Activated B cell treated with CpG ODN at 0.5 μM for 24 hours (primary cell): Measurements from ENCODE around the gene GALNT10. TPM values are rescaled to one million over a fixed set of nuclear protein-coding genes. Genes with fewer than 3 reads are reported as not detected.

Experiments used
- ATAC-seq: fragments of 200-7000 bp; cut with Tn5 transposase; one replicate; pipeline ENCODE4 v1.10.0; 2021; ENCODE audit warnings: low read depth, mild to moderate bottlenecking, moderate library complexity
- CTCF ChIA-PET: fragments of 350-600 bp; sonication (Branson Sonifier 250); formaldehyde crosslinking; loops from one replicate; lab custom pipeline; 2021; ENCODE audit warnings: antibody characterized with exemption; lab: Charles Lee
- POLR2A ChIA-PET: fragments of 350-600 bp; sonication (Branson Sonifier 250); formaldehyde crosslinking; loops from one replicate; lab custom pipeline; 2021; ENCODE audit warnings: antibody characterized with exemption; lab: Charles Lee
- DNase-seq: peaks from one replicate; pipeline ENCODE4 v3.0.0; 2022
- H3K27ac Mint-ChIP-seq: one replicate; pipeline ENCODE4 v1.8.0; 2020; ENCODE audit warnings: mixed read lengths
- H3K27me3 Mint-ChIP-seq: one replicate; pipeline ENCODE4 v1.8.0; 2021; ENCODE audit warnings: mixed read lengths
- H3K36me3 Mint-ChIP-seq: one replicate; pipeline ENCODE4 v1.8.0; 2021; ENCODE audit warnings: low read depth, mixed read lengths
- H3K4me1 Mint-ChIP-seq: one replicate; pipeline ENCODE4 v1.8.0; 2021; ENCODE audit warnings: mixed read lengths
- H3K4me3 Mint-ChIP-seq: one replicate; pipeline ENCODE4 v1.8.0; 2020; ENCODE audit warnings: mild to moderate bottlenecking, mixed read lengths
- H3K9me3 Mint-ChIP-seq: one replicate; pipeline ENCODE4 v1.8.0; 2020; ENCODE audit warnings: mixed read lengths
- intact Hi-C: fragments of 100-400 bp; cut with micrococcal nuclease; formaldehyde crosslinking; loops from one replicate; pipeline ENCODE4 v1.15.1; 2024
- total RNA-seq: library from RNA; stranded (reverse); gene quantifications from 2 replicates; pipeline ENCODE4 v1.2.3, GENCODE V29; 2022
- TF ChIP-seq, protein P1 (sequence below): fragments of 200-600 bp; IDR thresholded peaks from one replicate; pipeline ENCODE4 v1.8.0; 2022; ENCODE audit warnings: antibody characterized with exemption, mild to moderate bottlenecking

GALNT10 gene
- total RNA-seq, 1 donor from 2014 or later, result 41.5 TPM

- intact Hi-C loops, result no loop called here
- no peak for ATAC-seq
These were observed 142.5 kb downstream of the GALNT10 start for GRCh38 chr5:154333016-154333415.

GRCh38 chr5:154334406-154335064 lies 144.0 kb downstream of the GALNT10 start:
- ATAC-seq, result no peak
- Mint-ChIP-seq H3K4me3 (no peak overlapping the region), H3K36me3 (peaks cover 90% of the 10 kb centered on the region), H3K4me1 (peaks cover 4% of the 10 kb centered on the region), H3K27ac (no peak overlapping the region), H3K27me3 (no peaks in the 10 kb centered on the region), H3K9me3 (no peaks in the 10 kb centered on the region)
- ChIA-PET POLR2A (no interaction called here), CTCF (no interaction called here)
- TF ChIP-seq, protein P1, sequence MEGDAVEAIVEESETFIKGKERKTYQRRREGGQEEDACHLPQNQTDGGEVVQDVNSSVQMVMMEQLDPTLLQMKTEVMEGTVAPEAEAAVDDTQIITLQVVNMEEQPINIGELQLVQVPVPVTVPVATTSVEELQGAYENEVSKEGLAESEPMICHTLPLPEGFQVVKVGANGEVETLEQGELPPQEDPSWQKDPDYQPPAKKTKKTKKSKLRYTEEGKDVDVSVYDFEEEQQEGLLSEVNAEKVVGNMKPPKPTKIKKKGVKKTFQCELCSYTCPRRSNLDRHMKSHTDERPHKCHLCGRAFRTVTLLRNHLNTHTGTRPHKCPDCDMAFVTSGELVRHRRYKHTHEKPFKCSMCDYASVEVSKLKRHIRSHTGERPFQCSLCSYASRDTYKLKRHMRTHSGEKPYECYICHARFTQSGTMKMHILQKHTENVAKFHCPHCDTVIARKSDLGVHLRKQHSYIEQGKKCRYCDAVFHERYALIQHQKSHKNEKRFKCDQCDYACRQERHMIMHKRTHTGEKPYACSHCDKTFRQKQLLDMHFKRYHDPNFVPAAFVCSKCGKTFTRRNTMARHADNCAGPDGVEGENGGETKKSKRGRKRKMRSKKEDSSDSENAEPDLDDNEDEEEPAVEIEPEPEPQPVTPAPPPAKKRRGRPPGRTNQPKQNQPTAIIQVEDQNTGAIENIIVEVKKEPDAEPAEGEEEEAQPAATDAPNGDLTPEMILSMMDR, result no peak
- intact Hi-C loops, result no loop called here
- no peak for DNase-seq

More at GRCh38 chr5:154333016-154333415, 142.5 kb downstream of the GALNT10 start:
- DNase-seq, result no peak
- ChIA-PET POLR2A (no interaction called here), CTCF (interaction anchor here (0.9 kb wide), 1 partner anchor 72 kb away, joined by 4 read pairs; no protein-coding TSS in a partner anchor)
- H3K9me3 Mint-ChIP-seq, result no peaks in the 10 kb centered on the region
- no peak overlapping the region for H3K4me3 Mint-ChIP-seq
- no peak overlapping the region for H3K27ac Mint-ChIP-seq
- no peaks in the 10 kb centered on the region for H3K27me3 Mint-ChIP-seq
- peaks cover 87% of the 10 kb centered on the region for H3K36me3 Mint-ChIP-seq
- TF ChIP-seq, protein P1, result no peak
- peaks cover 4% of the 10 kb centered on the region for H3K4me1 Mint-ChIP-seq

GRCh38 chr5:154335065-154335448 lies 144.5 kb downstream of the GALNT10 start:
- Mint-ChIP-seq H3K4me1 (peaks cover 4% of the 10 kb centered on the region), H3K27ac (no peak overlapping the region), H3K4me3 (no peak overlapping the region), H3K9me3 (no peaks in the 10 kb centered on the region), H3K27me3 (no peaks in the 10 kb centered on the region), H3K36me3 (peaks cover 90% of the 10 kb centered on the region)
- ChIA-PET POLR2A (no interaction called here), CTCF (no interaction called here)
- no peak for DNase-seq
- intact Hi-C loops, result no loop called here
- ATAC-seq, result no peak
- TF ChIP-seq, protein P1, result no peak

DNA sequence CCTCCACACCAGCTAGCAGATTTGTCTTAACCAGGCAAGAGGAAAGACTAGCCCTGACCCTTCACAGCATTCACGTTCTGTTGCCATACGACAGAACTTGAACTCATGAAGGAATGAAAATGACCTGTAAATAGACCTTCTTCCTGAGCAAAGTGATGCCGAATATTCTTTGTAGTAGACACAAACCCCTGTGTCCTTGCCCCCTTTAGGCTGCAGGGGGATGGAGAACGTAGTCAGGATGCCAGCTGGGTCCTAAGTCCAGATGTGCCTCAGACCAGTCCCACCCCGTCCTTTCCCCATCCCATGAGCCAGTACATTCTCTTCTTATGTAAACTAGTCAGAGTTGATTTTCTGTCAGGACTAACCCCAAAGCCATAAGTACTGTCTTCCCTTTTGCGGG lies 151.1 kb downstream of the GALNT10 start:
- Mint-ChIP-seq H3K4me1 (peaks cover 10% of the 10 kb centered on the region), H3K36me3 (peaks cover 52% of the 10 kb centered on the region), H3K27me3 (no peaks in the 10 kb centered on the region), H3K27ac (no peak overlapping the region), H3K9me3 (no peaks in the 10 kb centered on the region), H3K4me3 (no peak overlapping the region)
- DNase-seq (no peak), ATAC-seq (no peak)
- CTCF ChIA-PET, result no interaction called here
- POLR2A ChIA-PET, result no interaction called here
- TF ChIP-seq, protein P1, result no peak
- intact Hi-C loops, result no loop called here

GRCh38 chr5:154342211-154342610 lies 151.7 kb downstream of the GALNT10 start:
- Mint-ChIP-seq H3K9me3 (no peaks in the 10 kb centered on the region), H3K4me1 (peaks cover 10% of the 10 kb centered on the region), H3K36me3 (peaks cover 48% of the 10 kb centered on the region), H3K27ac (no peak overlapping the region), H3K27me3 (no peaks in the 10 kb centered on the region), H3K4me3 (no peak overlapping the region)
- ChIA-PET POLR2A (no interaction called here), CTCF (no interaction called here)
- intact Hi-C loops, result no loop called here
- no peak for DNase-seq
- no peak for ATAC-seq
- TF ChIP-seq, protein P1, result no peak
